HepG2 (cell line): Measurements from ENCODE around the gene FAM98A. TPM values are rescaled to one million over a fixed set of nuclear protein-coding genes. Genes with fewer than 3 reads are reported as not detected.

ENCODE experiments used
- ARNTL ChIP-seq: sonication (generic); formaldehyde crosslinking; IDR thresholded peaks from 2 replicates; pipeline ENCODE4 v1.4.0; 2020; ENCODE audit warnings: mild to moderate bottlenecking, missing genetic modification reagents
- CC2D1A ChIP-seq: sonication (generic); formaldehyde crosslinking; IDR thresholded peaks from 2 replicates; pipeline ENCODE4 v1.8.1; 2023; ENCODE audit warnings: mild to moderate bottlenecking, missing genetic modification reagents
- CENPT ChIP-seq: sonication (generic); formaldehyde crosslinking; IDR thresholded peaks from 2 replicates; pipeline ENCODE4 v1.8.0; 2022; ENCODE audit warnings: low read depth, mild to moderate bottlenecking, moderate library complexity, missing genetic modification reagents
- GTF3A ChIP-seq: sonication (generic); formaldehyde crosslinking; conservative IDR thresholded peaks from 2 replicates; pipeline ENCODE4 v1.4.0; 2020; ENCODE audit warnings: mild to moderate bottlenecking, missing genetic modification reagents
- MED1 ChIP-seq: sonication (generic); formaldehyde crosslinking; IDR thresholded peaks from 2 replicates; pipeline ENCODE4 v1.4.0; 2020; ENCODE audit warnings: missing genetic modification reagents
- PCBP1 ChIP-seq: fragments of 200-400 bp; formaldehyde crosslinking; IDR thresholded peaks from 2 replicates; pipeline ENCODE4 v1.6.1; 2017; ENCODE audit warnings: mild to moderate bottlenecking, low read depth, low read length, borderline replicate concordance
- POGZ ChIP-seq: sonication (generic); formaldehyde crosslinking; IDR thresholded peaks from 2 replicates; pipeline ENCODE4 v1.4.0; 2020; ENCODE audit warnings: mild to moderate bottlenecking, missing genetic modification reagents
- POLR2A ChIP-seq, 2 experiments: IDR thresholded peaks; 2 replicates each; pipeline ENCODE4 v1.6.1; 2011; ENCODE audit warnings: low read depth in 2 of 2, low read length in 2 of 2, mild to moderate bottlenecking in 1 of 2, moderate library complexity in 1 of 2; ENCODE audit not compliant: insufficient read depth in 1 of 2
- SALL2 ChIP-seq: sonication (generic); formaldehyde crosslinking; IDR thresholded peaks from 2 replicates; pipeline ENCODE4 v1.8.1; 2023; ENCODE audit warnings: mild to moderate bottlenecking, missing genetic modification reagents, inconsistent platforms
- SIN3B ChIP-seq: fragments of 150-350 bp; IDR thresholded peaks from 2 replicates; pipeline ENCODE4 v1.6.1; 2014; ENCODE audit warnings: low read length
- SP1 ChIP-seq, 2 experiments: fragments of 450-650 bp in 1 of 2; sonication (generic) in 1 of 2; formaldehyde crosslinking in 1 of 2; IDR thresholded peaks; 2 replicates each; pipeline versions ENCODE4 v1.4.0 to v1.6.1; 2016 to 2020; ENCODE audit warnings: missing genetic modification reagents in 1 of 2
- TSC22D2 ChIP-seq: sonication (generic); formaldehyde crosslinking; IDR thresholded peaks from 2 replicates; pipeline ENCODE4 v1.5.1; 2020; ENCODE audit warnings: missing genetic modification reagents, mild to moderate bottlenecking, borderline replicate concordance
- ZFP1 ChIP-seq: IDR thresholded peaks from 2 replicates; pipeline ENCODE4 v1.6.1; 2016
- ZNF121 ChIP-seq: sonication (generic); formaldehyde crosslinking; IDR thresholded peaks from 2 replicates; pipeline ENCODE4 v1.5.0; 2020; ENCODE audit warnings: mild to moderate bottlenecking, missing genetic modification reagents
- ZNF3 ChIP-seq: IDR thresholded peaks from 2 replicates; pipeline ENCODE4 v1.7.0; 2017; ENCODE audit warnings: inconsistent platforms
- ZNF564 ChIP-seq: sonication (generic); formaldehyde crosslinking; IDR thresholded peaks from 2 replicates; pipeline ENCODE4 v1.8.1; 2023; ENCODE audit warnings: mild to moderate bottlenecking, missing genetic modification reagents
- ZNF879 ChIP-seq: sonication (generic); formaldehyde crosslinking; IDR thresholded peaks from 2 replicates; pipeline ENCODE4 v1.8.1; 2023; ENCODE audit warnings: missing genetic modification reagents
- polyA plus RNA-seq, 8 experiments: library from polyadenylated mRNA; depleted of rRNA in 3 of 8; stranded (reverse) in 7 of 8; unstranded in 1 of 8; fragments of >200 nt; fragmentation: Illumina TruSeq in 4 of 8; extraction: Trizol in 4 of 8; gene quantifications; 2 replicates each; pipeline versions ENCODE4 v1.2.1 to v1.2.3, GENCODE V29; 2011 to 2016; ENCODE audit warnings: low read depth in 4 of 8, missing spikeins in 1 of 8, mixed read lengths in 1 of 8; ENCODE audit not compliant: insufficient read depth in 1 of 8
- total RNA-seq, 5 experiments: library from RNA; depleted of rRNA; stranded (reverse); fragments of >200 nt; fragmentation: Illumina TruSeq; extraction: Trizol; gene quantifications; 2 replicates each; pipeline ENCODE4 v1.2.3, GENCODE V29; 2016; ENCODE audit warnings: low read depth in 1 of 5
- TF ChIP-seq, protein P1 (sequence below), 2 experiments: fragments of 450-650 bp in 1 of 2; sonication (generic) in 1 of 2; formaldehyde crosslinking; IDR thresholded peaks; 2 replicates each; pipeline versions ENCODE4 v1.5.0 to v1.8.0; 2020 to 2022; ENCODE audit warnings: mild to moderate bottlenecking in 1 of 2, missing genetic modification reagents in 1 of 2
- TF ChIP-seq, protein P2 (sequence below): sonication (generic); formaldehyde crosslinking; IDR thresholded peaks from 2 replicates; pipeline ENCODE4 v1.4.0; 2020; ENCODE audit warnings: low read depth, mild to moderate bottlenecking, missing genetic modification reagents
- TF ChIP-seq, protein P3 (sequence below): sonication (generic); formaldehyde crosslinking; IDR thresholded peaks from 2 replicates; pipeline ENCODE4 v1.5.0; 2020; ENCODE audit warnings: mild to moderate bottlenecking, missing genetic modification reagents, borderline replicate concordance
- TF ChIP-seq, protein P4 (sequence below): IDR thresholded peaks from 2 replicates; pipeline ENCODE4 v1.6.1; 2016; ENCODE audit warnings: mild to moderate bottlenecking, missing biosample characterization, missing genetic modification reagents
- TF ChIP-seq, protein P5 (sequence below): sonication (generic); formaldehyde crosslinking; IDR thresholded peaks from 2 replicates; pipeline ENCODE4 v1.8.0; 2023; ENCODE audit warnings: mild to moderate bottlenecking, missing genetic modification reagents

FAM98A gene
- total and polyA plus RNA-seq, 2 of the 13 experiments (the other 11 are each of a cell fraction or from before 2014, with no cell fraction given) = 44.0 to 61.4 TPM

DNA sequence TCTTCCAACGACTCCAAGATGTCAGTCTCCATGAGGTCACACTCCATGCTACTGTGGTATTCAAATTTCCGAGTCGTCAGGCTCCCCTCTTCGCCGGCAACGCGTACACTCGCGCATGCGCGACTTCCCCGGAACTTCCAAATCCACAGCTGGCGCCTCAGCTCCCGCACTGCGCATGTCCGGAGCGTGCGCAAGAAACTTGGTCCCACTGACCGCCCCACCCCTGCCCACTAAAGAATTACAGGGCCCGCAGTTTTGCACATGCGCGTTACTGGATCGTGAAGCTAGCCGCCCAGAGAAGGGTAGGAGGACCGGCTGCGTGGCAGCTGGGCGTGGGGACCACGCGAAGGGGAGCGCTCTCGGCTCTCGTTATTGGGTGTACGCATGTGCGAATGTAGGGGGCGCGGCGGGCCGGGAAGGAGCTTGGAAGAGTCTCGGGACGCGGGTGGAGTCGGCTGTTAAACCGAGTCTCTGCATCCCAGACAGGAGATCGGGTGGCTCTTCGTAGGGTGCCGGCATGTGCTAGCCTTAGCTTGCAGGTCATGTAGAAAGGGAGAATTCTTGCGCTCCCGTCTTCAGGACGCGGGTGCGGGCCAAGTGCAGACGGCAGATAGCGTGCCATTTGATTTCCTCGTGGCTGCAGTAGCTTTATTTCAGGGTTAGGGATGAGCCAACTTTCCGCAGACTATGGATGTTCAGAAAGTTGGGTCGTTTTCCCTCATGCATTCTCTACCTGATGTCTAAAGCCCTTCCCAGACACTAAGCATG, at the start of gene FAM98A (continued):
- TF ChIP-seq SALL2 (CRISPR knock-in tag) (peak; percentile 91; the same call in 1 of the 2 replicates), ZFP1 (CRISPR knock-in tag) (peak; percentile 70), CC2D1A (CRISPR knock-in tag) (no peak), ARNTL (CRISPR knock-in tag) (peak; percentile 26; the same call in 1 of the 2 replicates), TSC22D2 (CRISPR knock-in tag) (peak; percentile 13; the same call in 1 of the 2 replicates), ZNF564 (peak; percentile 77; the same call in 1 of the 2 replicates), ZNF3 (CRISPR knock-in tag) (no peak), SP1 (IDR thresholded peaks at IDR 0.05) (no peak), SP1 (CRISPR knock-in tag; IDR thresholded peaks at IDR 0.05) (peak; percentile 56), PCBP1 (0 out of 2 replicates have a peak, but pooled peaks have one; percentile 4), GTF3A (no peak), POGZ (peak; percentile 93), SIN3B (peak; percentile 46; the same call in 1 of the 2 replicates), ZNF121 (peak; percentile 74; the same call in 1 of the 2 replicates), MED1 (CRISPR knock-in tag) (peak; percentile 80), POLR2A (IDR thresholded peaks at IDR 0.05; ENCODE audit: insufficient read depth in 1 of 2, low read depth in 2 of 2, low read length in 2 of 2) (peak; percentile 77 to 87), CENPT (CRISPR knock-in tag) (peak; percentile 71; the same call in 1 of the 2 replicates), ZNF879 (CRISPR knock-in tag) (0 out of 2 replicates have a peak, but pooled peaks have one; percentile 74)
- TF ChIP-seq, protein P1, sequence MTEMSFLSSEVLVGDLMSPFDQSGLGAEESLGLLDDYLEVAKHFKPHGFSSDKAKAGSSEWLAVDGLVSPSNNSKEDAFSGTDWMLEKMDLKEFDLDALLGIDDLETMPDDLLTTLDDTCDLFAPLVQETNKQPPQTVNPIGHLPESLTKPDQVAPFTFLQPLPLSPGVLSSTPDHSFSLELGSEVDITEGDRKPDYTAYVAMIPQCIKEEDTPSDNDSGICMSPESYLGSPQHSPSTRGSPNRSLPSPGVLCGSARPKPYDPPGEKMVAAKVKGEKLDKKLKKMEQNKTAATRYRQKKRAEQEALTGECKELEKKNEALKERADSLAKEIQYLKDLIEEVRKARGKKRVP (CRISPR knock-in tag; IDR thresholded peaks at IDR 0.05) = peak in 1 of 2 experiments; percentile 49; a peak in 2 of 4 replicates
- TF ChIP-seq, protein P2, sequence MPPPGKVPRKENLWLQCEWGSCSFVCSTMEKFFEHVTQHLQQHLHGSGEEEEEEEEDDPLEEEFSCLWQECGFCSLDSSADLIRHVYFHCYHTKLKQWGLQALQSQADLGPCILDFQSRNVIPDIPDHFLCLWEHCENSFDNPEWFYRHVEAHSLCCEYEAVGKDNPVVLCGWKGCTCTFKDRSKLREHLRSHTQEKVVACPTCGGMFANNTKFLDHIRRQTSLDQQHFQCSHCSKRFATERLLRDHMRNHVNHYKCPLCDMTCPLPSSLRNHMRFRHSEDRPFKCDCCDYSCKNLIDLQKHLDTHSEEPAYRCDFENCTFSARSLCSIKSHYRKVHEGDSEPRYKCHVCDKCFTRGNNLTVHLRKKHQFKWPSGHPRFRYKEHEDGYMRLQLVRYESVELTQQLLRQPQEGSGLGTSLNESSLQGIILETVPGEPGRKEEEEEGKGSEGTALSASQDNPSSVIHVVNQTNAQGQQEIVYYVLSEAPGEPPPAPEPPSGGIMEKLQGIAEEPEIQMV (CRISPR knock-in tag) = peak; percentile 46
- TF ChIP-seq, protein P3, sequence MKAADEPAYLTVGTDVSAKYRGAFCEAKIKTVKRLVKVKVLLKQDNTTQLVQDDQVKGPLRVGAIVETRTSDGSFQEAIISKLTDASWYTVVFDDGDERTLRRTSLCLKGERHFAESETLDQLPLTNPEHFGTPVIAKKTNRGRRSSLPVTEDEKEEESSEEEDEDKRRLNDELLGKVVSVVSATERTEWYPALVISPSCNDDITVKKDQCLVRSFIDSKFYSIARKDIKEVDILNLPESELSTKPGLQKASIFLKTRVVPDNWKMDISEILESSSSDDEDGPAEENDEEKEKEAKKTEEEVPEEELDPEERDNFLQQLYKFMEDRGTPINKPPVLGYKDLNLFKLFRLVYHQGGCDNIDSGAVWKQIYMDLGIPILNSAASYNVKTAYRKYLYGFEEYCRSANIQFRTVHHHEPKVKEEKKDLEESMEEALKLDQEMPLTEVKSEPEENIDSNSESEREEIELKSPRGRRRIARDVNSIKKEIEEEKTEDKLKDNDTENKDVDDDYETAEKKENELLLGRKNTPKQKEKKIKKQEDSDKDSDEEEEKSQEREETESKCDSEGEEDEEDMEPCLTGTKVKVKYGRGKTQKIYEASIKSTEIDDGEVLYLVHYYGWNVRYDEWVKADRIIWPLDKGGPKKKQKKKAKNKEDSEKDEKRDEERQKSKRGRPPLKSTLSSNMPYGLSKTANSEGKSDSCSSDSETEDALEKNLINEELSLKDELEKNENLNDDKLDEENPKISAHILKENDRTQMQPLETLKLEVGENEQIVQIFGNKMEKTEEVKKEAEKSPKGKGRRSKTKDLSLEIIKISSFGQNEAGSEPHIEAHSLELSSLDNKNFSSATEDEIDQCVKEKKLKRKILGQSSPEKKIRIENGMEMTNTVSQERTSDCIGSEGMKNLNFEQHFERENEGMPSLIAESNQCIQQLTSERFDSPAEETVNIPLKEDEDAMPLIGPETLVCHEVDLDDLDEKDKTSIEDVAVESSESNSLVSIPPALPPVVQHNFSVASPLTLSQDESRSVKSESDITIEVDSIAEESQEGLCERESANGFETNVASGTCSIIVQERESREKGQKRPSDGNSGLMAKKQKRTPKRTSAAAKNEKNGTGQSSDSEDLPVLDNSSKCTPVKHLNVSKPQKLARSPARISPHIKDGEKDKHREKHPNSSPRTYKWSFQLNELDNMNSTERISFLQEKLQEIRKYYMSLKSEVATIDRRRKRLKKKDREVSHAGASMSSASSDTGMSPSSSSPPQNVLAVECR (CRISPR knock-in tag) = peak; percentile 73; the same call in 1 of the 2 replicates
- TF ChIP-seq, protein P4, sequence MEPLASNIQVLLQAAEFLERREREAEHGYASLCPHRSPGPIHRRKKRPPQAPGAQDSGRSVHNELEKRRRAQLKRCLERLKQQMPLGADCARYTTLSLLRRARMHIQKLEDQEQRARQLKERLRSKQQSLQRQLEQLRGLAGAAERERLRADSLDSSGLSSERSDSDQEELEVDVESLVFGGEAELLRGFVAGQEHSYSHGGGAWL (CRISPR knock-in tag) = peak; percentile 33; the same call in 1 of the 2 replicates
- TF ChIP-seq, protein P5, sequence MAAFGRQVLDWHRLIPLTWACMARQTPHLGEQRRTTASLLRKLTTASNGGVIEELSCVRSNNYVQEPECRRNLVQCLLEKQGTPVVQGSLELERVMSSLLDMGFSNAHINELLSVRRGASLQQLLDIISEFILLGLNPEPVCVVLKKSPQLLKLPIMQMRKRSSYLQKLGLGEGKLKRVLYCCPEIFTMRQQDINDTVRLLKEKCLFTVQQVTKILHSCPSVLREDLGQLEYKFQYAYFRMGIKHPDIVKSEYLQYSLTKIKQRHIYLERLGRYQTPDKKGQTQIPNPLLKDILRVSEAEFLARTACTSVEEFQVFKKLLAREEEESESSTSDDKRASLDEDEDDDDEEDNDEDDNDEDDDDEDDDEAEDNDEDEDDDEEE (CRISPR knock-in tag) = no peak
